GM12875 (cell line): ENCODE results near the gene GHRL.
"Not testable (repeated sequence)": the region's sequence is repeated elsewhere in the genome, so short reads cannot be mapped to it uniquely, and the experiment has no call there.

ENCODE experiments used
- H3K4me3 ChIP-seq: one replicate; pipeline ENCODE4 v1.5.1; 2011; ENCODE audit warnings: low read depth, low read length, control low read depth
- CTCF ChIP-seq: IDR thresholded peaks from 2 replicates; pipeline ENCODE4 v1.5.1; 2011; ENCODE audit warnings: low read depth, mild to moderate bottlenecking, control low read depth, inconsistent platforms, low read length, moderate library complexity, borderline replicate concordance; ENCODE audit not compliant: insufficient read depth

GHRL gene

GRCh38 chr3:10274601-10275000, 18.1 kb downstream of the GHRL start:
- no peak overlapping the region for H3K4me3 ChIP-seq
- no peak for TF ChIP-seq CTCF

- no peak overlapping the region for H3K4me3 ChIP-seq
- TF ChIP-seq CTCF: no peak
Measured at GRCh38 chr3:10273702-10274305, 18.9 kb downstream of the GHRL start.

GRCh38 chr3:10272977-10273376, 19.8 kb downstream of the GHRL start:
- no peak for TF ChIP-seq CTCF
- no peak overlapping the region for H3K4me3 ChIP-seq

GRCh38 chr3:10272476-10272875, 20.3 kb downstream of the GHRL start:
- H3K4me3 ChIP-seq: not testable (repeated sequence)

GRCh38 chr3:10269443-10269842, 23.3 kb downstream of the GHRL start:
- H3K4me3 ChIP-seq: no peak overlapping the region
- TF ChIP-seq CTCF: no peak

- no peak overlapping the region for H3K4me3 ChIP-seq
- no peak for TF ChIP-seq CTCF
Measured at GRCh38 chr3:10268930-10269329, 23.8 kb downstream of the GHRL start.

GRCh38 chr3:10268116-10268515, 24.6 kb downstream of the GHRL start:
- no peak overlapping the region for H3K4me3 ChIP-seq
- no peak for TF ChIP-seq CTCF

- H3K4me3 ChIP-seq: not testable (repeated sequence)
Measured at GRCh38 chr3:10266936-10267335, 25.8 kb downstream of the GHRL start.
